BE2C (cell line): ENCODE results near the gene ATN1.

Experiments
- DNase-seq: peaks from one replicate; pipeline ENCODE4 v3.0.0-alpha.2; 2020
- H3K27me3 ChIP-seq: fragments of 250-450 bp; sonication (Bioruptor Pico); 2 replicates; pipeline ENCODE4 v1.5.1; 2020; ENCODE audit warnings: mild to moderate bottlenecking
- H3K36me3 ChIP-seq: fragments of 250-450 bp; sonication (Bioruptor Pico); 2 replicates; pipeline ENCODE4 v1.5.1; 2020; ENCODE audit warnings: mild to moderate bottlenecking
- H3K4me1 ChIP-seq: fragments of 250-450 bp; sonication (Bioruptor Pico); 2 replicates; pipeline ENCODE4 v1.5.1; 2020
- H3K4me3 ChIP-seq: 2 replicates; pipeline ENCODE4 v1.5.1; 2011; ENCODE audit warnings: low read depth, low read length
- H3K9me3 ChIP-seq: fragments of 250-450 bp; sonication (Bioruptor Pico); 2 replicates; pipeline ENCODE4 v1.5.1; 2020
- TF ChIP-seq, protein P1 (sequence below): IDR thresholded peaks from 2 replicates; pipeline ENCODE4 v1.5.1; 2012; ENCODE audit warnings: mild to moderate bottlenecking, low read depth, low read length

ATN1 gene

GRCh38 chr12:6967651-6968100 is 39.9 kb downstream of the ATN1 start:
- Histone ChIP-seq H3K4me3 (no peak overlapping the region), H3K27me3 (no peaks in the 10 kb centered on the region), H3K9me3 (no peaks in the 10 kb centered on the region), H3K4me1 (peaks cover 20% of the 10 kb centered on the region), H3K36me3 (peaks cover 54% of the 10 kb centered on the region)
- no peak for DNase-seq
- TF ChIP-seq, protein P1, sequence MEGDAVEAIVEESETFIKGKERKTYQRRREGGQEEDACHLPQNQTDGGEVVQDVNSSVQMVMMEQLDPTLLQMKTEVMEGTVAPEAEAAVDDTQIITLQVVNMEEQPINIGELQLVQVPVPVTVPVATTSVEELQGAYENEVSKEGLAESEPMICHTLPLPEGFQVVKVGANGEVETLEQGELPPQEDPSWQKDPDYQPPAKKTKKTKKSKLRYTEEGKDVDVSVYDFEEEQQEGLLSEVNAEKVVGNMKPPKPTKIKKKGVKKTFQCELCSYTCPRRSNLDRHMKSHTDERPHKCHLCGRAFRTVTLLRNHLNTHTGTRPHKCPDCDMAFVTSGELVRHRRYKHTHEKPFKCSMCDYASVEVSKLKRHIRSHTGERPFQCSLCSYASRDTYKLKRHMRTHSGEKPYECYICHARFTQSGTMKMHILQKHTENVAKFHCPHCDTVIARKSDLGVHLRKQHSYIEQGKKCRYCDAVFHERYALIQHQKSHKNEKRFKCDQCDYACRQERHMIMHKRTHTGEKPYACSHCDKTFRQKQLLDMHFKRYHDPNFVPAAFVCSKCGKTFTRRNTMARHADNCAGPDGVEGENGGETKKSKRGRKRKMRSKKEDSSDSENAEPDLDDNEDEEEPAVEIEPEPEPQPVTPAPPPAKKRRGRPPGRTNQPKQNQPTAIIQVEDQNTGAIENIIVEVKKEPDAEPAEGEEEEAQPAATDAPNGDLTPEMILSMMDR = no peak

GRCh38 chr12:6968426-6968825 is 40.7 kb downstream of the ATN1 start:
- TF ChIP-seq, protein P1 = no peak
- Histone ChIP-seq H3K36me3 (peaks cover 60% of the 10 kb centered on the region), H3K4me1 (peaks cover 16% of the 10 kb centered on the region), H3K9me3 (no peaks in the 10 kb centered on the region), H3K4me3 (peak overlapping the region; percentile 100), H3K27me3 (no peaks in the 10 kb centered on the region)
- DNase-seq = no peak

GRCh38 chr12:6970096-6970527 is 42.4 kb downstream of the ATN1 start:
- Histone ChIP-seq H3K4me3 (peak overlapping the region; percentile 100), H3K27me3 (no peaks in the 10 kb centered on the region), H3K36me3 (peaks cover 68% of the 10 kb centered on the region), H3K9me3 (no peaks in the 10 kb centered on the region), H3K4me1 (peaks cover 4% of the 10 kb centered on the region; the same call in 1 of the 2 replicates)
- TF ChIP-seq, protein P1 = no peak
- no peak for DNase-seq

DNA sequence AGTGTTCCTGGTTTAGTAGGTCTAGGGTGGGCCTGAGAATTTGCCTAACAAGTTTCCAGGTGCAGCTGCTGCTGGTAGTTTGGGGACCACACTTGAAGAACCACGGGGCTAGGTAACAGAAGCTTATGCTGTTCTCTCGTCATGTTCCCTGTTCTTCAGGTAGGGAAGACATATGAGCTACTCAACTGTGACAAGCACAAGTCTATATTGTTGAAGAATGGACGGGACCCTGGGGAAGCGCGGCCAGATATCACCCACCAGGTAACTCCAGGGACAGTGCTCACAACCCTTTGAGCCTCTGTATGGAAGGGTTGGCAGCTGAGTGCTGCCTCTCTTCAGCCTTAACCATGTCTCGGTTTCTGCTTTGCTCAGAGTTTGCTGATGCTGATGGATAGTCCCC is 46.4 kb downstream of the ATN1 start:
- no peaks in the 10 kb centered on the region for H3K4me1 ChIP-seq
- H3K9me3 ChIP-seq = no peaks in the 10 kb centered on the region
- TF ChIP-seq, protein P1 = no peak
- no peaks in the 10 kb centered on the region for H3K27me3 ChIP-seq
- no peak overlapping the region for H3K4me3 ChIP-seq
- no peak for DNase-seq
- H3K36me3 ChIP-seq = peaks cover 66% of the 10 kb centered on the region

DNA sequence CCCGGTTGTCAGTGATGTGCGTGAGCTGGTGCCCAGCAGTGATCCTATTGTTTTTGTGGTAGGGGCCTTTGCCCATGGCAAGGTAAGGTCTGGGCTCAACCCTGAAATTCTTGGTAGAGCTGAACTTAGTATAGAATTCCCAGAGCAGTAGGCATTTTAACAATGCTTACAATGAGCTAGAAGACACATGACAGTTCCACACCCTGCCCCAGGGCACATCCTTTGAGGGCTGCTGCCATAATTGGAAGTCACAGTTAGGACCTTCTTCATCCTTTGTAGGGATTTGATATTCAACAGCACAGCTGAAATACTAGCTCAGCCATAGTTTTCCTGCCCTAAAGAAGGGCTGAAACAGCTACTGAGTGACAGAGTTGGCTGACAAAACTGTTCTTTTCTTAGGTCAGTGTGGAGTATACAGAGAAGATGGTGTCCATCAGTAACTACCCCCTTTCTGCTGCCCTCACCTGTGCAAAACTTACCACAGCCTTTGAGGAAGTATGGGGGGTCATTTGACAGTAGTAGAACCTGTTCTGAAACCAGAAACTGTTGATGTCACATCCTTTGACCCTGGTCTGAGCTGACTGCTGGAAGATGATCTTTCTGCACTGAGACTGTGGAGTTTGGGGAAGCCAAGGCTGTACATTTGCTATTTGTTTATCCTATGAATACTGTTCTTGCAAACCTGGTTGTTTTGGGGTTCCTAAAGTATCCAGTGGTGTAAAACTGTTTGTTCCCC is 47.7 kb downstream of the ATN1 start:
- TF ChIP-seq, protein P1 = no peak
- no peak overlapping the region for H3K4me3 ChIP-seq
- no peaks in the 10 kb centered on the region for H3K4me1 ChIP-seq
- no peaks in the 10 kb centered on the region for H3K27me3 ChIP-seq
- H3K36me3 ChIP-seq = peaks cover 67% of the 10 kb centered on the region
- no peak for DNase-seq
- no peaks in the 10 kb centered on the region for H3K9me3 ChIP-seq

GRCh38 chr12:6977653-6978052 is 49.9 kb downstream of the ATN1 start:
- no peaks in the 10 kb centered on the region for H3K4me1 ChIP-seq
- no peaks in the 10 kb centered on the region for H3K9me3 ChIP-seq
- TF ChIP-seq, protein P1 = no peak
- no peaks in the 10 kb centered on the region for H3K27me3 ChIP-seq
- H3K4me3 ChIP-seq = no peak overlapping the region
- H3K36me3 ChIP-seq = peaks cover 82% of the 10 kb centered on the region
- no peak for DNase-seq
